ENCODE results near the gene MTM1.

DNA sequence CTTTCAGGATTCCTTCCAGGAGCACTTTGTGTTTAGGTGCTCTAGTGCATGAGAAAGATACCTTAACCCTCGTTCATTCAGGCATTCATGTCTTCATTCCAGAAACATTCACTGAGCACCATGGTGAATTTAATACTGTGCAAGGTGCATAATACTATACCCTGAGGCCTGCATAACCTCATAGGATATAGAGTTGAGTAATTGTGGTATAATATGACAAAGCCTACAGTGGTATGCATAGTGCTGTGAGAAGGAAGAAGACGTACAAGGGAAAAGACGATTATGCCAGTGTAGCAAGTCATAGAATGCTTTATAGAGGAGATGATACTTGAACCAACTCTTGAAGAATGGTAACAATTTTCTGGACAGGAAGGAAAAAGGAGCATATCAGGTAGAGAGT lies 34.3 kb downstream of the MTM1 start:
- TF ChIP-seq RAD21 (conservative IDR thresholded peaks at IDR 0.05) (no peak), CTCF (IDR thresholded peaks at IDR 0.05; ENCODE audit: poor library complexity, severe bottlenecking) (no peak), POLR2AphosphoS5 (IDR thresholded peaks at IDR 0.05) (no peak), MXI1 (conservative IDR thresholded peaks at IDR 0.05; ENCODE audit: poor library complexity, severe bottlenecking) (no peak), EP300 (conservative IDR thresholded peaks at IDR 0.05; ENCODE audit: poor library complexity, severe bottlenecking) (no peak)
- TF ChIP-seq, protein P1, sequence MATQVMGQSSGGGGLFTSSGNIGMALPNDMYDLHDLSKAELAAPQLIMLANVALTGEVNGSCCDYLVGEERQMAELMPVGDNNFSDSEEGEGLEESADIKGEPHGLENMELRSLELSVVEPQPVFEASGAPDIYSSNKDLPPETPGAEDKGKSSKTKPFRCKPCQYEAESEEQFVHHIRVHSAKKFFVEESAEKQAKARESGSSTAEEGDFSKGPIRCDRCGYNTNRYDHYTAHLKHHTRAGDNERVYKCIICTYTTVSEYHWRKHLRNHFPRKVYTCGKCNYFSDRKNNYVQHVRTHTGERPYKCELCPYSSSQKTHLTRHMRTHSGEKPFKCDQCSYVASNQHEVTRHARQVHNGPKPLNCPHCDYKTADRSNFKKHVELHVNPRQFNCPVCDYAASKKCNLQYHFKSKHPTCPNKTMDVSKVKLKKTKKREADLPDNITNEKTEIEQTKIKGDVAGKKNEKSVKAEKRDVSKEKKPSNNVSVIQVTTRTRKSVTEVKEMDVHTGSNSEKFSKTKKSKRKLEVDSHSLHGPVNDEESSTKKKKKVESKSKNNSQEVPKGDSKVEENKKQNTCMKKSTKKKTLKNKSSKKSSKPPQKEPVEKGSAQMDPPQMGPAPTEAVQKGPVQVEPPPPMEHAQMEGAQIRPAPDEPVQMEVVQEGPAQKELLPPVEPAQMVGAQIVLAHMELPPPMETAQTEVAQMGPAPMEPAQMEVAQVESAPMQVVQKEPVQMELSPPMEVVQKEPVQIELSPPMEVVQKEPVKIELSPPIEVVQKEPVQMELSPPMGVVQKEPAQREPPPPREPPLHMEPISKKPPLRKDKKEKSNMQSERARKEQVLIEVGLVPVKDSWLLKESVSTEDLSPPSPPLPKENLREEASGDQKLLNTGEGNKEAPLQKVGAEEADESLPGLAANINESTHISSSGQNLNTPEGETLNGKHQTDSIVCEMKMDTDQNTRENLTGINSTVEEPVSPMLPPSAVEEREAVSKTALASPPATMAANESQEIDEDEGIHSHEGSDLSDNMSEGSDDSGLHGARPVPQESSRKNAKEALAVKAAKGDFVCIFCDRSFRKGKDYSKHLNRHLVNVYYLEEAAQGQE (IDR thresholded peaks at IDR 0.05; ENCODE audit: borderline replicate concordance), result no peak

Measured in neural cell (in vitro differentiated cells).